ENCODE results near the gene RASSF5.
A peak's percentile ranks its signal among the peaks of the same experiment; 100 is the strongest.

Gene RASSF5

GRCh38 chr1:206492589-206492988 is 14.7 kb upstream of the RASSF5 start:
- in situ Hi-C loops (cut with MboI; ENCODE audit: low pct_unique_long_range_greater_than_20kb, low sequenced_read_pairs) = loop anchor here (10.0 kb wide), 1 partner anchor 92 kb away; no protein-coding TSS in a partner anchor
- DNase-seq = no peak

- DNase-seq = no peak
- in situ Hi-C loops (cut with MboI; ENCODE audit: low pct_unique_long_range_greater_than_20kb, low sequenced_read_pairs) = loop anchor here (10.0 kb wide), 1 partner anchor 92 kb away; no protein-coding TSS in a partner anchor
Observed at GRCh38 chr1:206493279-206493678, 14.1 kb upstream of the RASSF5 start.

GRCh38 chr1:206495011-206495461 is 12.3 kb upstream of the RASSF5 start:
- no peak for DNase-seq
- in situ Hi-C loops (cut with MboI; ENCODE audit: low pct_unique_long_range_greater_than_20kb, low sequenced_read_pairs) = loop anchor here (10.0 kb wide), 1 partner anchor 90 kb away; no protein-coding TSS in a partner anchor

- DNase-seq = no peak
- in situ Hi-C loops (cut with MboI; ENCODE audit: low pct_unique_long_range_greater_than_20kb, low sequenced_read_pairs) = loop anchor here (10.0 kb wide), 1 partner anchor 89 kb away; no protein-coding TSS in a partner anchor
Observed at GRCh38 chr1:206495493-206496046, 11.8 kb upstream of the RASSF5 start.

- no peak for DNase-seq
- in situ Hi-C loops (cut with MboI; ENCODE audit: low pct_unique_long_range_greater_than_20kb, low sequenced_read_pairs) = loop anchor here (10.0 kb wide), 1 partner anchor 89 kb away; no protein-coding TSS in a partner anchor
Observed at GRCh38 chr1:206496131-206496793, 11.1 kb upstream of the RASSF5 start.

- in situ Hi-C loops (cut with MboI; ENCODE audit: low pct_unique_long_range_greater_than_20kb, low sequenced_read_pairs) = loop anchor here (10.0 kb wide), 1 partner anchor 87 kb away; no protein-coding TSS in a partner anchor
- no peak for DNase-seq
Observed at GRCh38 chr1:206497363-206497762, 10.0 kb upstream of the RASSF5 start.

GRCh38 chr1:206497774-206498173 is 9.6 kb upstream of the RASSF5 start:
- in situ Hi-C loops (cut with MboI; ENCODE audit: low pct_unique_long_range_greater_than_20kb, low sequenced_read_pairs) = loop anchor here (10.0 kb wide), 1 partner anchor 87 kb away; no protein-coding TSS in a partner anchor
- DNase-seq = no peak

- in situ Hi-C loops (cut with MboI; ENCODE audit: low pct_unique_long_range_greater_than_20kb, low sequenced_read_pairs) = loop anchor here (10.0 kb wide), 1 partner anchor 86 kb away; no protein-coding TSS in a partner anchor
- DNase-seq = no peak
Observed at GRCh38 chr1:206498685-206499084, 8.6 kb upstream of the RASSF5 start.

GRCh38 chr1:206500046-206500445 is 7.3 kb upstream of the RASSF5 start:
- no peak for DNase-seq
- in situ Hi-C loops (cut with MboI; ENCODE audit: low pct_unique_long_range_greater_than_20kb, low sequenced_read_pairs) = no loop called here

GRCh38 chr1:206501881-206502280 is 5.5 kb upstream of the RASSF5 start:
- DNase-seq = no peak
- in situ Hi-C loops (cut with MboI; ENCODE audit: low pct_unique_long_range_greater_than_20kb, low sequenced_read_pairs) = no loop called here

GRCh38 chr1:206502403-206502802 is 4.9 kb upstream of the RASSF5 start:
- in situ Hi-C loops (cut with MboI; ENCODE audit: low pct_unique_long_range_greater_than_20kb, low sequenced_read_pairs) = no loop called here
- no peak for DNase-seq

GRCh38 chr1:206502812-206503211 is 4.5 kb upstream of the RASSF5 start:
- in situ Hi-C loops (cut with MboI; ENCODE audit: low pct_unique_long_range_greater_than_20kb, low sequenced_read_pairs) = no loop called here
- no peak for DNase-seq

GRCh38 chr1:206503591-206504362 is 3.6 kb upstream of the RASSF5 start:
- in situ Hi-C loops (cut with MboI; ENCODE audit: low pct_unique_long_range_greater_than_20kb, low sequenced_read_pairs) = no loop called here
- peak; percentile 97 for DNase-seq

- DNase-seq = no peak
- in situ Hi-C loops (cut with MboI; ENCODE audit: low pct_unique_long_range_greater_than_20kb, low sequenced_read_pairs) = no loop called here
Observed at GRCh38 chr1:206504363-206504713, 3.0 kb upstream of the RASSF5 start.

- DNase-seq = no peak
- in situ Hi-C loops (cut with MboI; ENCODE audit: low pct_unique_long_range_greater_than_20kb, low sequenced_read_pairs) = no loop called here
Observed at GRCh38 chr1:206505702-206506355, 1.5 kb upstream of the RASSF5 start.

- in situ Hi-C loops (cut with MboI; ENCODE audit: low pct_unique_long_range_greater_than_20kb, low sequenced_read_pairs) = no loop called here
- DNase-seq = no peak
Observed at GRCh38 chr1:206506405-206507283, 687 bp upstream of the RASSF5 start.

GRCh38 chr1:206508130-206508889 is 979 bp downstream of the RASSF5 start:
- in situ Hi-C loops (cut with MboI; ENCODE audit: low pct_unique_long_range_greater_than_20kb, low sequenced_read_pairs) = no loop called here
- DNase-seq = no peak

GRCh38 chr1:206508956-206509355 is 1.6 kb downstream of the RASSF5 start:
- in situ Hi-C loops (cut with MboI; ENCODE audit: low pct_unique_long_range_greater_than_20kb, low sequenced_read_pairs) = no loop called here

More at GRCh38 chr1:206508956-206509355, 1.6 kb downstream of the RASSF5 start:
- no peak for DNase-seq

Data from KBM-7 (cell line).